Measurements from ENCODE around the gene ZNF710.

GRCh38 chr15:90126022-90126421 is 124.9 kb downstream of the ZNF710 start:
- TF ChIP-seq POLR2A (IDR thresholded peaks at IDR 0.05; ENCODE audit: low read depth, low read length) = no peak
- TF ChIP-seq, protein P1, sequence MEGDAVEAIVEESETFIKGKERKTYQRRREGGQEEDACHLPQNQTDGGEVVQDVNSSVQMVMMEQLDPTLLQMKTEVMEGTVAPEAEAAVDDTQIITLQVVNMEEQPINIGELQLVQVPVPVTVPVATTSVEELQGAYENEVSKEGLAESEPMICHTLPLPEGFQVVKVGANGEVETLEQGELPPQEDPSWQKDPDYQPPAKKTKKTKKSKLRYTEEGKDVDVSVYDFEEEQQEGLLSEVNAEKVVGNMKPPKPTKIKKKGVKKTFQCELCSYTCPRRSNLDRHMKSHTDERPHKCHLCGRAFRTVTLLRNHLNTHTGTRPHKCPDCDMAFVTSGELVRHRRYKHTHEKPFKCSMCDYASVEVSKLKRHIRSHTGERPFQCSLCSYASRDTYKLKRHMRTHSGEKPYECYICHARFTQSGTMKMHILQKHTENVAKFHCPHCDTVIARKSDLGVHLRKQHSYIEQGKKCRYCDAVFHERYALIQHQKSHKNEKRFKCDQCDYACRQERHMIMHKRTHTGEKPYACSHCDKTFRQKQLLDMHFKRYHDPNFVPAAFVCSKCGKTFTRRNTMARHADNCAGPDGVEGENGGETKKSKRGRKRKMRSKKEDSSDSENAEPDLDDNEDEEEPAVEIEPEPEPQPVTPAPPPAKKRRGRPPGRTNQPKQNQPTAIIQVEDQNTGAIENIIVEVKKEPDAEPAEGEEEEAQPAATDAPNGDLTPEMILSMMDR (conservative IDR thresholded peaks at IDR 0.05; ENCODE audit: low read depth, low read length) = no peak
- no peak for TF ChIP-seq MAFK (IDR thresholded peaks at IDR 0.05; ENCODE audit: low read depth, low read length)
- TF ChIP-seq CEBPB (IDR thresholded peaks at IDR 0.05; ENCODE audit: low read depth, low read length) = no peak
- no peak for TF ChIP-seq SMC3 (IDR thresholded peaks at IDR 0.05; ENCODE audit: low read depth, low read length)
- no peak for TF ChIP-seq CHD1 (IDR thresholded peaks at IDR 0.05; ENCODE audit: low read depth, low read length)
- no peak for TF ChIP-seq RAD21 (IDR thresholded peaks at IDR 0.05; ENCODE audit: low read length)
